Mesendoderm (in vitro differentiated cells): ENCODE data around the gene CLEC18C.
"Not testable (repeated sequence)": the region's sequence is repeated elsewhere in the genome, so short reads cannot be mapped to it uniquely, and the experiment has no call there.

Experiments
- DNase-seq: peaks from one replicate; pipeline ENCODE4 v3.0.0; 2013
- H2AK5ac ChIP-seq: 2 replicates; pipeline ENCODE4 v1.6.1; 2013; ENCODE audit warnings: low read length, inconsistent platforms
- H2BK120ac ChIP-seq: 2 replicates; pipeline ENCODE4 v1.6.1; 2013; ENCODE audit warnings: low read depth, mild to moderate bottlenecking, low read length, moderate library complexity, mixed read lengths
- H2BK15ac ChIP-seq: replicated peaks from 2 replicates; pipeline ENCODE4 v1.6.1; 2013; ENCODE audit warnings: low read depth, mild to moderate bottlenecking, moderate library complexity
- H2BK5ac ChIP-seq: 2 replicates; pipeline ENCODE4 v1.6.1; 2013; ENCODE audit warnings: low read length, inconsistent platforms
- H3K18ac ChIP-seq: 2 replicates; pipeline ENCODE4 v1.6.1; 2013; ENCODE audit warnings: mild to moderate bottlenecking, low read length, mixed read lengths
- H3K23ac ChIP-seq: one replicate; pipeline ENCODE4 v1.6.1; 2013; ENCODE audit warnings: low read length
- H3K27ac ChIP-seq: 2 replicates; pipeline ENCODE4 v1.5.1; 2013; ENCODE audit warnings: low read depth, mild to moderate bottlenecking, inconsistent platforms, low read length, moderate library complexity
- H3K27me3 ChIP-seq: 2 replicates; pipeline ENCODE4 v1.6.1; 2013; ENCODE audit warnings: low read length, control low read depth, mild to moderate bottlenecking, inconsistent platforms; ENCODE audit not compliant: insufficient read depth, poor library complexity
- H3K36me3 ChIP-seq: 2 replicates; pipeline ENCODE4 v1.6.1; 2013; ENCODE audit warnings: low read length, inconsistent platforms; ENCODE audit not compliant: control insufficient read depth, insufficient read depth
- H3K4ac ChIP-seq: one replicate; pipeline ENCODE4 v1.6.1; 2013; ENCODE audit warnings: low read depth, mild to moderate bottlenecking, low read length, moderate library complexity
- H3K4me1 ChIP-seq: 2 replicates; pipeline ENCODE4 v1.6.1; 2013; ENCODE audit warnings: low read depth, low read length, inconsistent platforms; ENCODE audit not compliant: control insufficient read depth
- H3K4me2 ChIP-seq: 2 replicates; pipeline ENCODE4 v1.6.1; 2013; ENCODE audit warnings: low read length
- H3K4me3 ChIP-seq: 2 replicates; pipeline ENCODE4 v1.5.1; 2013; ENCODE audit warnings: mild to moderate bottlenecking, low read length
- H3K56ac ChIP-seq: one replicate; pipeline ENCODE4 v1.6.1; 2013; ENCODE audit warnings: low read length
- H3K79me1 ChIP-seq: 2 replicates; pipeline ENCODE4 v1.6.1; 2013; ENCODE audit warnings: low read length, inconsistent platforms
- H3K79me2 ChIP-seq: 2 replicates; pipeline ENCODE4 v1.6.1; 2013; ENCODE audit warnings: mild to moderate bottlenecking, low read length; ENCODE audit not compliant: control insufficient read depth, insufficient read depth
- H3K9ac ChIP-seq: 2 replicates; pipeline ENCODE4 v1.6.1; 2013; ENCODE audit warnings: low read length, inconsistent platforms
- H4K5ac ChIP-seq: one replicate; pipeline ENCODE4 v1.6.1; 2013; ENCODE audit warnings: low read length
- H4K8ac ChIP-seq: one replicate; pipeline ENCODE4 v1.6.1; 2013; ENCODE audit warnings: low read depth, mild to moderate bottlenecking, control low read depth, low read length, moderate library complexity
- whole genome bisulfite sequencing: extraction: QIAGEN DNeasy Blood & Tissue Kit; methylation state at CpG from one replicate; pipeline ENCODE4 v1.1.7; 2013; ENCODE audit warnings: low lambda C conversion rate, missing lambda C conversion rate; ENCODE audit not compliant: insufficient coverage; ENCODE audit errors: extremely low coverage; 5-methylcytosine and 5-hydroxymethylcytosine counted together

Gene CLEC18C

DNA sequence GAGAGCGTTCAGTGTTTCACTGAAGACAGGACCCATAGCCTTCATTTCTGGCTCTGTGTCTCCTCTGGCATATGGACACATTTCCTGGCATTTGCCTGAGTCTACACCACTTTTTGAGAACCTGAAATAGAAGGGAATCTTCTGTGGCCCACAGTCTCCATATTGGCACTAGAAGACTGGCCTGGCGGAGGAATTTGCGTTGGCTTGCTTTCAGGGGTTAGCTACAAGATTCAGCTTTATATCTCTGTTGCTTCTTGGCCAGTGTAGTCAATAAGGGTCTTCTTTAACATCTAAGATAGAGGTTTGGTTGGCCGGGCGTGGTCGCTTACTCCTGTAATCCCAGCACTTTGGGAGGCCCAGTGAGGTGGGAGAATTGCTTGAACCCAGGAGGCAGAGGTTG is 12.8 kb upstream of the CLEC18C start:
- H4K8ac ChIP-seq = no peak overlapping the region
- H3K27me3 ChIP-seq = no peaks in the 10 kb centered on the region
- no peak overlapping the region for H3K4me2 ChIP-seq
- no peak overlapping the region for H3K27ac ChIP-seq
- no peak overlapping the region for H2BK15ac ChIP-seq
- H4K5ac ChIP-seq = no peak overlapping the region
- WGBS = no CpG with 5 or more reads among the region's 6 CpGs
- H3K4ac ChIP-seq = no peak overlapping the region
- H3K79me2 ChIP-seq = no peaks in the 10 kb centered on the region
- no peak overlapping the region for H3K23ac ChIP-seq
- no peak overlapping the region for H2BK120ac ChIP-seq
- no peaks in the 10 kb centered on the region for H3K79me1 ChIP-seq
- DNase-seq = no peak
- H3K9ac ChIP-seq = no peak overlapping the region
- H3K18ac ChIP-seq = no peak overlapping the region
- no peak overlapping the region for H2AK5ac ChIP-seq
- no peak overlapping the region for H3K56ac ChIP-seq
- no peaks in the 10 kb centered on the region for H3K4me1 ChIP-seq
- no peak overlapping the region for H3K4me3 ChIP-seq
- H3K36me3 ChIP-seq = peaks cover 12% of the 10 kb centered on the region
- no peak overlapping the region for H2BK5ac ChIP-seq

DNA sequence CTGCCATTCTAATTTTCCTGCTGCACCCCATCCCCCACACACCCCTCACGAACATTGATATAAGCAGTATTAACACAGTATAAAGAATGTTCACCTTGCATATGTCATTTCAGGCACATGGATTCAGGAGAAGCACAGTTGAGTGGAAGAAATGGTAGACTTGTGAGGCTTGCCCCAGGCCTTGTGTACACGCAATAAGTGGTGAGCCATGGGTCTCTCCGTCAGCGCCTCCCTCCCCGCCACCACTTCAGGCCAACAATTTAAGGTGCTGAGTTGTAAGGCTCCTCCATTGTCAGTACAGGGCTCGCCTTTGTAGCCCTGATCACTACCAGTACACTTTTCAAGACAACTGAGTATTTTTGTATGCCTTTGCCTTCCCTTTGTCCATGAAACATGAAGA is 12.2 kb upstream of the CLEC18C start:
- Histone ChIP-seq H2BK15ac (no peak overlapping the region), H3K23ac (no peak overlapping the region), H3K9ac (no peak overlapping the region), H3K36me3 (peaks cover 12% of the 10 kb centered on the region), H3K79me2 (no peaks in the 10 kb centered on the region), H4K5ac (no peak overlapping the region), H3K27me3 (no peaks in the 10 kb centered on the region), H3K4me1 (no peaks in the 10 kb centered on the region), H3K18ac (no peak overlapping the region), H2AK5ac (no peak overlapping the region), H3K27ac (no peak overlapping the region), H3K56ac (no peak overlapping the region), H3K4ac (no peak overlapping the region), H2BK120ac (no peak overlapping the region), H3K4me2 (no peak overlapping the region), H3K4me3 (no peak overlapping the region), H3K79me1 (no peaks in the 10 kb centered on the region), H2BK5ac (no peak overlapping the region), H4K8ac (no peak overlapping the region)
- no CpG with 5 or more reads among the region's 6 CpGs for WGBS
- no peak for DNase-seq

DNA sequence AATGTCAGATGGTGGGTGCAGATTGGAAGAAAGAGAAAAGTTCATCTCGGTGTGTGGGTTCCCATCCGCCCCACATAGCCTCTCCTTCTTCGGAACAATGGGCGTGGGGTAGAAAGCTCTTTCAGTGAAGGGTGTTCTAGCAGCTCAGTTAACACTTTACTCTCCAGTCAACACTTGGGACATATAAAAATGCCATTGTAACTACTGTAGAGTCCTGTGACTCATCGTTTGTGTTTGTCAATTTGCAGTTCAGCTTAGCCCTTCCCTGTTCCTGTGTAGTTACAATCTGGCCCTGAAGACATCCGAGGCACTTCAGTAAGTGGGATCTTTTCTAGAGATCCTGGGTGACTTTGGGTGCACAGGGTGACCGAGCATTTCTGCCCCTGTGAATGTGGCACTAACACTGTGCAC is 11.5 kb upstream of the CLEC18C start:
- no peaks in the 10 kb centered on the region for H3K4me1 ChIP-seq
- no peak overlapping the region for H3K9ac ChIP-seq
- H3K79me2 ChIP-seq = no peaks in the 10 kb centered on the region
- H3K27ac ChIP-seq = no peak overlapping the region
- H2AK5ac ChIP-seq = no peak overlapping the region
- whole genome bisulfite sequencing = no CpG with 5 or more reads among the region's 7 CpGs
- H3K23ac ChIP-seq = no peak overlapping the region
- H4K8ac ChIP-seq = no peak overlapping the region
- H3K79me1 ChIP-seq = no peaks in the 10 kb centered on the region
- H4K5ac ChIP-seq = no peak overlapping the region
- no peak overlapping the region for H3K4ac ChIP-seq
- H3K4me2 ChIP-seq = no peak overlapping the region
- DNase-seq = peak; percentile 15
- H2BK15ac ChIP-seq = no peak overlapping the region
- H2BK5ac ChIP-seq = no peak overlapping the region
- no peaks in the 10 kb centered on the region for H3K27me3 ChIP-seq
- H3K36me3 ChIP-seq = peaks cover 8% of the 10 kb centered on the region
- H3K18ac ChIP-seq = no peak overlapping the region
- no peak overlapping the region for H3K4me3 ChIP-seq
- no peak overlapping the region for H2BK120ac ChIP-seq
- H3K56ac ChIP-seq = no peak overlapping the region

DNA sequence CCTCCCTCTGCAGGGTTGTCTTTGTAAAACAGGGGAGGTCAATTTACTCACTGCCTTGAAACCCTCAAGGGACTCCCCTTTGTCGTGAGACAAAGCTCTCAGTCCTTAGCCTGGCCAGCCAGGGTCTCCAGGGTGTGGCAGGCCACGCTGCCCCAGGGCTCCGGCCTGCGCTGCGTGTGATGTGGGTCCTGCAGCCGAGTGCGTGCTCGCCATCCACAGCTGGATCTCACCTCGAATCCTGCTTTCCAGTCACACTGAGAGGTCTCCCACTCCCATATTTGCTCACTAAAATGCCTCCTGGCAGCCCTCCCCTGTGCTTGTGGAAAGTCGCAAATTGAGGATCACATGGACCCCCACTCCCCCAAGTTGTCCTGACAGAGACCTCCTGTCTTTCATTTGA is 10.0 kb upstream of the CLEC18C start:
- Histone ChIP-seq H2BK15ac (no peak overlapping the region), H3K79me2 (no peaks in the 10 kb centered on the region)

DNA sequence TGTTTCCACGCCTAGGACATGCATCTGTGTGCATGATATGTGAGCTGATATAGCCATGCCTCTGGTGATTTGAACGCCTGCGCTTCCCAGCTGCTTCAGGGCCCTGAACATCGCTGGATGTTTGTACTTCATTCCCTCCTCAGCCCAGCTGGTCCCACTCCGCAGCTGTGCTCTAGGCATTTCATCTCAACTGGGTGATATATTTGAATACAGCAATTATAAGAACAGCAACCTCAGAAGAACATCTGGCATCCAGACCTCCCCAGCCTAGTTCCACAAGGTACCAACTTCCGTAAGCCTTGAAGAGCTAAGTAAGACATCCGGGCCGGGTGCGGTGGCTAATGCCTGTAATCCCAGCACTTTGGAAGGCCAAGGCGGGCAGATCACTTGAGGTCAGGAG is 6.9 kb upstream of the CLEC18C start:
- not testable (repeated sequence) for H3K36me3 ChIP-seq, H2BK120ac ChIP-seq, H3K4me1 ChIP-seq, H3K18ac ChIP-seq, H3K27ac ChIP-seq, DNase-seq, H3K79me2 ChIP-seq, H3K4me2 ChIP-seq, H3K4me3 ChIP-seq, H2BK5ac ChIP-seq, H2BK15ac ChIP-seq, H4K5ac ChIP-seq, H2AK5ac ChIP-seq, H3K4ac ChIP-seq, H3K23ac ChIP-seq, H3K56ac ChIP-seq, H3K9ac ChIP-seq, H4K8ac ChIP-seq, H3K27me3 ChIP-seq, H3K79me1 ChIP-seq
- no CpG with 5 or more reads among the region's 10 CpGs for WGBS

More for the DNA sequence above, 10.0 kb upstream of the CLEC18C start:
- no peak overlapping the region for H3K4me2 ChIP-seq
- H3K18ac ChIP-seq = no peak overlapping the region
- no peak overlapping the region for H3K23ac ChIP-seq
- no peak overlapping the region for H3K4ac ChIP-seq
- H4K8ac ChIP-seq = no peak overlapping the region
- H4K5ac ChIP-seq = no peak overlapping the region
- WGBS = no CpG with 5 or more reads among the region's 10 CpGs
- no peak overlapping the region for H3K56ac ChIP-seq
- H3K36me3 ChIP-seq = peaks cover 7% of the 10 kb centered on the region
- H3K4me1 ChIP-seq = no peaks in the 10 kb centered on the region
- no peak overlapping the region for H3K4me3 ChIP-seq
- no peak overlapping the region for H2BK5ac ChIP-seq
- no peak overlapping the region for H3K9ac ChIP-seq
- no peak overlapping the region for H2AK5ac ChIP-seq
- H3K27ac ChIP-seq = no peak overlapping the region
- H3K79me1 ChIP-seq = no peaks in the 10 kb centered on the region
- no peak overlapping the region for H2BK120ac ChIP-seq
- H3K27me3 ChIP-seq = no peaks in the 10 kb centered on the region
- DNase-seq = no peak

DNA sequence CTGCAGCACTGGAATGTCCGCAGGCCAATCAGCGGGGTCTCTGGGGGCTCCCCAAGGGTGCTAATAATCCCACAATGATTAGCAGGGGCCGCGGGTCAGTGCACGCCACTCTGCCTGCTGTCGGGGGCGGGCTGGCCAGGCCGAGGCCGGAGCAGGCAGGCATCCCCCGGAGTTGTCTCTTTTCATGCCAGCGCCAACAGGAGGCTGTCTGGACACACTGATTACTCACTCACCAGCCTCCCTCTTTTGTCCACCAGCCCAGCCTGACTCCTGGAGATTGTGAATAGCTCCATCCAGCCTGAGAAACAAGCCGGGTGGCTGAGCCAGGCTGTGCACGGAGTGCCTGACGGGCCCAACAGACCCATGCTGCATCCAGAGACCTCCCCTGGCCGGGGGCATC is 329 bp downstream of the CLEC18C start:
- H3K4me3 ChIP-seq, H2AK5ac ChIP-seq, H3K4me1 ChIP-seq, H3K27me3 ChIP-seq, H2BK120ac ChIP-seq, H3K79me2 ChIP-seq, H3K9ac ChIP-seq, H3K18ac ChIP-seq, DNase-seq, H3K4me2 ChIP-seq, H2BK15ac ChIP-seq, H3K36me3 ChIP-seq, H4K5ac ChIP-seq, H4K8ac ChIP-seq, H3K4ac ChIP-seq, H3K79me1 ChIP-seq, H3K27ac ChIP-seq, H3K23ac ChIP-seq, H3K56ac ChIP-seq, H2BK5ac ChIP-seq: not testable (repeated sequence)
- WGBS = no CpG with 5 or more reads among the region's 15 CpGs
